ENCODE data around the gene PCOLCE2.

Gene PCOLCE2

GRCh38 chr3:142808103-142808917, 80.6 kb downstream of the PCOLCE2 start:
- DNase-seq (ENCODE audit: low read depth): no peak

- DNase-seq (ENCODE audit: low read depth): no peak
These were observed 86.0 kb downstream of the PCOLCE2 start for GRCh38 chr3:142802891-142803290.

GRCh38 chr3:142801746-142802145, 87.1 kb downstream of the PCOLCE2 start:
- no peak for DNase-seq (ENCODE audit: low read depth)

GRCh38 chr3:142796823-142797222, 92.1 kb downstream of the PCOLCE2 start:
- no peak for DNase-seq (ENCODE audit: low read depth)

- no peak for DNase-seq (ENCODE audit: low read depth)
These were observed 93.6 kb downstream of the PCOLCE2 start for GRCh38 chr3:142795332-142795731.

- DNase-seq (ENCODE audit: low read depth): no peak
These were observed 94.4 kb downstream of the PCOLCE2 start for GRCh38 chr3:142794508-142794907.

GRCh38 chr3:142787719-142788118, 101.2 kb downstream of the PCOLCE2 start:
- DNase-seq (ENCODE audit: low read depth): no peak

- no peak for DNase-seq (ENCODE audit: low read depth)
These were observed 102.9 kb downstream of the PCOLCE2 start for GRCh38 chr3:142785996-142786395.

GRCh38 chr3:142784228-142784627, 104.7 kb downstream of the PCOLCE2 start:
- DNase-seq (ENCODE audit: low read depth): no peak

GRCh38 chr3:142782616-142783015, 106.3 kb downstream of the PCOLCE2 start:
- DNase-seq (ENCODE audit: low read depth): no peak

GRCh38 chr3:142779591-142779990, 109.3 kb downstream of the PCOLCE2 start:
- DNase-seq (ENCODE audit: low read depth): no peak

- DNase-seq (ENCODE audit: low read depth): no peak
These were observed 110.3 kb downstream of the PCOLCE2 start for GRCh38 chr3:142778541-142778940.

- DNase-seq (ENCODE audit: low read depth): no peak
These were observed 111.0 kb downstream of the PCOLCE2 start for GRCh38 chr3:142777927-142778326.

- DNase-seq (ENCODE audit: low read depth): no peak
These were observed 120.5 kb downstream of the PCOLCE2 start for GRCh38 chr3:142768338-142768737.
